Left lung (tissue), 10 donors: Measurements from ENCODE around the gene ZIC5. TPM values are rescaled to one million over a fixed set of nuclear protein-coding genes. Genes with fewer than 3 reads are reported as not detected.

ENCODE experiments used
- ATAC-seq: fragments of 200-7000 bp; cut with Tn5 transposase; one replicate; pipeline ENCODE4 v1.9.1; 2020; ENCODE audit warnings: moderate library complexity
- DNase-seq, 4 donors: peaks; one replicate each; pipeline ENCODE4 v3.0.0-alpha.2; 2013 to 2020
- H3K27ac ChIP-seq, 2 donors: fragments of 200-600 bp; sonication (generic) in 1 of 2; one replicate each; pipeline versions ENCODE4 v1.5.0 to v1.8.0; 2020 to 2021
- H3K27me3 ChIP-seq, 2 donors: fragments of 200-600 bp; sonication (generic) in 1 of 2; one replicate each; pipeline versions ENCODE4 v1.5.0 to v1.8.0; 2020 to 2021
- H3K36me3 ChIP-seq, 2 donors: fragments of 200-600 bp; sonication (generic) in 1 of 2; one replicate each; pipeline versions ENCODE4 v1.5.0 to v1.8.0; 2020 to 2021
- H3K4me1 ChIP-seq, 2 donors: fragments of 200-600 bp; one replicate each; pipeline ENCODE4 v1.8.0; 2021
- H3K4me3 ChIP-seq, 2 donors: fragments of 200-600 bp; sonication (generic) in 1 of 2; one replicate each; pipeline versions ENCODE4 v1.5.0 to v1.8.0; 2020 to 2021; ENCODE audit warnings: mild to moderate bottlenecking in 1 of 2
- H3K9me3 ChIP-seq, 2 donors: fragments of 200-600 bp; sonication (generic) in 1 of 2; one replicate each; pipeline versions ENCODE4 v1.5.0 to v1.8.0; 2020 to 2021
- CTCF ChIP-seq, 2 donors: fragments of 200-600 bp; sonication (generic) in 1 of 2; IDR thresholded peaks; one replicate each; pipeline versions ENCODE4 v1.5.0 to v1.8.0; 2021; ENCODE audit warnings: antibody characterized with exemption in 2 of 2
- intact Hi-C, 2 donors: fragments of 100-400 bp; cut with DNase I; formaldehyde crosslinking; loops; one replicate each; pipeline versions ENCODE4 v1.11.2 to v1.14.2; 2022
- polyA plus RNA-seq, 6 donors: library from polyadenylated mRNA; unstranded; fragments of 120-200 nt; gene quantifications; one replicate each; pipeline ENCODE4 v1.2.1, GENCODE V29; 2013; ENCODE audit not compliant: insufficient read length in 6 of 6
- total RNA-seq, 2 donors: library from RNA; stranded (reverse); fragmentation: NEBNext Ultra II Directional; extraction: Animal tissue kit (Norgen Biotek cat#: 25700); gene quantifications; one replicate each; pipeline ENCODE4 v1.2.1, GENCODE V29; 2021
- donor health status: DM: no; HTN: yes; CAD: no.
- donor health status: DM: no; HTN: no; CAD: no.

ZIC5 gene
- total and polyA plus RNA-seq, 8 donors = not detected

- intact Hi-C loops = no loop called here
- peaks cover 95 to 100% of the 10 kb centered on the region in 2 donors for H3K27me3 ChIP-seq
- H3K36me3 ChIP-seq = no peaks in the 10 kb centered on the region
- no peak for DNase-seq
- H3K9me3 ChIP-seq = no peaks in the 10 kb centered on the region
- no peak for TF ChIP-seq CTCF (IDR thresholded peaks at IDR 0.05)
- no peak for ATAC-seq
- peaks cover 16 to 25% of the 10 kb centered on the region in 2 donors for H3K4me1 ChIP-seq
- no peak overlapping the region for H3K4me3 ChIP-seq
- H3K27ac ChIP-seq = no peak overlapping the region
Observed at GRCh38 chr13:99958406-99959126, 13.0 kb downstream of the ZIC5 start.

- Histone ChIP-seq H3K9me3 (no peaks in the 10 kb centered on the region), H3K27ac (no peak overlapping the region), H3K4me3 (peak overlapping the region; percentile 1 to 19), H3K27me3 (peaks cover 80 to 100% of the 10 kb centered on the region in 2 donors), H3K36me3 (no peaks in the 10 kb centered on the region), H3K4me1 (peaks cover 16 to 25% of the 10 kb centered on the region in 2 donors)
- intact Hi-C loops = no loop called here
- TF ChIP-seq CTCF (IDR thresholded peaks at IDR 0.05) = no peak
- ATAC-seq (peak; percentile 20), DNase-seq (peak in 1 of 4 donors; percentile 75)
Observed at GRCh38 chr13:99956473-99957349, 14.9 kb downstream of the ZIC5 start.

- no peak overlapping the region for H3K27ac ChIP-seq
- H3K36me3 ChIP-seq = no peaks in the 10 kb centered on the region
- peak in 2 of 4 donors; percentile 61 to 75 for DNase-seq
- intact Hi-C loops = no loop called here
- peak; percentile 31 for ATAC-seq
- peaks cover 72 to 95% of the 10 kb centered on the region in 2 donors for H3K27me3 ChIP-seq
- H3K4me3 ChIP-seq = peak overlapping the region; percentile 1 to 19
- no peak for TF ChIP-seq CTCF (IDR thresholded peaks at IDR 0.05)
- no peaks in the 10 kb centered on the region for H3K9me3 ChIP-seq
- peaks cover 16 to 25% of the 10 kb centered on the region in 2 donors for H3K4me1 ChIP-seq
Observed at GRCh38 chr13:99955747-99956472, 15.7 kb downstream of the ZIC5 start.

GRCh38 chr13:99955107-99955746, 16.3 kb downstream of the ZIC5 start:
- ATAC-seq (no peak), DNase-seq (peak in 1 of 4 donors; percentile 71)
- Histone ChIP-seq H3K27me3 (peaks cover 65 to 93% of the 10 kb centered on the region in 2 donors), H3K4me1 (peaks cover 15 to 25% of the 10 kb centered on the region in 2 donors), H3K36me3 (no peaks in the 10 kb centered on the region), H3K4me3 (peak overlapping the region; percentile 1 to 19), H3K27ac (no peak overlapping the region), H3K9me3 (no peaks in the 10 kb centered on the region)
- intact Hi-C loops = no loop called here
- TF ChIP-seq CTCF (IDR thresholded peaks at IDR 0.05) = no peak
